Fibroblast of villous mesenchyme (primary cell): ENCODE data around the gene TMEM121B. TPM values are rescaled to one million over a fixed set of nuclear protein-coding genes. Genes with fewer than 3 reads are reported as not detected.

Experiments
- DNase-seq: peaks from one replicate; pipeline ENCODE4 v3.0.0-alpha.2; 2010; ENCODE audit warnings: low read depth
- H3K4me3 ChIP-seq: 2 replicates; pipeline ENCODE4 v1.5.1; 2011; ENCODE audit warnings: low read depth, mild to moderate bottlenecking, low read length
- total RNA-seq: library from RNA; depleted of rRNA; stranded (reverse); fragments of >200 nt; gene quantifications from 2 replicates; pipeline ENCODE4 v1.2.3, GENCODE V29; 2012
- TF ChIP-seq, protein P1 (sequence below): IDR thresholded peaks from 2 replicates; pipeline ENCODE4 v1.5.1; 2012; ENCODE audit warnings: low read depth, mild to moderate bottlenecking, low read length; ENCODE audit not compliant: insufficient read depth

Gene TMEM121B
- total RNA-seq, 1 donor, result under 0.01 TPM

DNA sequence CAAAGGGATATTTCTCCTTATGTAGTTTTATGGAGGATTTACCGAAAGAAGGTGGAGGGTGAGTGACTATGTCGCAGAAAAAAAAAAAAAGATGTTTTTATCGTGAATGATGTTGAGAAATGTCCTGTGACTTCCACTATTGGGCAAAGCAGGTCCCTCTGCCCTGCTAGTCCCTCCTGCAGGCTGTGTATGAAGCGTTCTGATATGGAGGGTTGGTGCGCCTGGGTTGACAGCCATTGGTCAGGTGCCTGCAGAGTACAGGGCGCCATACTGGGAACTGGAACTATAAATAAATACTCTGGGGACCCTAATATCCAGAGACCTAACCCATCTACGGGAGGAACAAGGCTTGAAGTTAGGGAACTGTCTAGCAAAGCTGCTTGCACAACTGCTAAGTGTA is 34.9 kb downstream of the TMEM121B start:
- TF ChIP-seq, protein P1, sequence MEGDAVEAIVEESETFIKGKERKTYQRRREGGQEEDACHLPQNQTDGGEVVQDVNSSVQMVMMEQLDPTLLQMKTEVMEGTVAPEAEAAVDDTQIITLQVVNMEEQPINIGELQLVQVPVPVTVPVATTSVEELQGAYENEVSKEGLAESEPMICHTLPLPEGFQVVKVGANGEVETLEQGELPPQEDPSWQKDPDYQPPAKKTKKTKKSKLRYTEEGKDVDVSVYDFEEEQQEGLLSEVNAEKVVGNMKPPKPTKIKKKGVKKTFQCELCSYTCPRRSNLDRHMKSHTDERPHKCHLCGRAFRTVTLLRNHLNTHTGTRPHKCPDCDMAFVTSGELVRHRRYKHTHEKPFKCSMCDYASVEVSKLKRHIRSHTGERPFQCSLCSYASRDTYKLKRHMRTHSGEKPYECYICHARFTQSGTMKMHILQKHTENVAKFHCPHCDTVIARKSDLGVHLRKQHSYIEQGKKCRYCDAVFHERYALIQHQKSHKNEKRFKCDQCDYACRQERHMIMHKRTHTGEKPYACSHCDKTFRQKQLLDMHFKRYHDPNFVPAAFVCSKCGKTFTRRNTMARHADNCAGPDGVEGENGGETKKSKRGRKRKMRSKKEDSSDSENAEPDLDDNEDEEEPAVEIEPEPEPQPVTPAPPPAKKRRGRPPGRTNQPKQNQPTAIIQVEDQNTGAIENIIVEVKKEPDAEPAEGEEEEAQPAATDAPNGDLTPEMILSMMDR, result no peak
- DNase-seq, result no peak
- peak overlapping the region; percentile 86 for H3K4me3 ChIP-seq

DNA sequence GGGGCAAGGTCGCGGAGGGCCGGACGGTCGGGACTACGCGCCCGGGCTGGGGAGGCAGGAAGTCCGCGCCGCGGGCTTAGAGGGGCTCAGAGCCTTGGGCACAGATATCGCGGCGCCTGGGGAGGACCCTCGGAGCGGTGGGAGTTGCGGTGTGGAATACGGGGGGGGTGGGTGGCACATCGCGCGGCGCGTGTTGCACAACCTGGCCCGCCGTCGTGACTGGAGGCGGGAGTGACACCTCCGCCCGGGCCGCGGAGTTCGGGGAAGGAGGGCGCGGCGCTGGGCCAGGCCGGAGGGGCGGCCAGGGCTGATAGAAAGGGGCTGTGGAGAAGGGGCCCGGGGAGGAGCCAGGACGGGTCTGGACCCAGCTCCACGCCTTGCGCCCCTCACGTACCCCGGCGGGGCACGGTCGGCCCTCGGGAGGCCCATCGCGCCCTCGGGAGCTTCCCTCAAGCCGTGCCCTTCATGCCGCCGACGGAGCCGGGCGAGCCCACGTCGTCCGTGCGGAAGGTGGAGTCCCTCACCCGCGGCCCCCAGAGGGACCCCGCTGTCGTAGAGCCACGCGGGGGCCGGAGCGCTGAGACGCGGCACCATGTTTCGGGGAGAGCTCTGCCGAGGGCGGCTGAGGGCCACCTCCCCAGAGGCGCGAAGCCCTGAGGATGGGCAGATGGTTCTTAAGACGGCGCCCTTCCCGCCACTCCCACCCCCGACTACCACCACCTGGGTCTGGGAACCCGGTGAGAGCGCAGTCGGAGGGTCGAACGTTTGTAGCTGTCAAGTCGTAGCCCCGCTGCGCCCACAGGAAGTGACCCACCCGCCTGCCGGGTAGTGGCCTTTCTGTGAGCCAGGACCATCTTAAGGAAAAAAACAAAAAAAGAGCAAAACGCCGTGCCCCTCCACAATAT is 35.6 kb downstream of the TMEM121B start:
- H3K4me3 ChIP-seq, result peak overlapping the region; percentile 86
- no peak for DNase-seq
- TF ChIP-seq, protein P1, result no peak

DNA sequence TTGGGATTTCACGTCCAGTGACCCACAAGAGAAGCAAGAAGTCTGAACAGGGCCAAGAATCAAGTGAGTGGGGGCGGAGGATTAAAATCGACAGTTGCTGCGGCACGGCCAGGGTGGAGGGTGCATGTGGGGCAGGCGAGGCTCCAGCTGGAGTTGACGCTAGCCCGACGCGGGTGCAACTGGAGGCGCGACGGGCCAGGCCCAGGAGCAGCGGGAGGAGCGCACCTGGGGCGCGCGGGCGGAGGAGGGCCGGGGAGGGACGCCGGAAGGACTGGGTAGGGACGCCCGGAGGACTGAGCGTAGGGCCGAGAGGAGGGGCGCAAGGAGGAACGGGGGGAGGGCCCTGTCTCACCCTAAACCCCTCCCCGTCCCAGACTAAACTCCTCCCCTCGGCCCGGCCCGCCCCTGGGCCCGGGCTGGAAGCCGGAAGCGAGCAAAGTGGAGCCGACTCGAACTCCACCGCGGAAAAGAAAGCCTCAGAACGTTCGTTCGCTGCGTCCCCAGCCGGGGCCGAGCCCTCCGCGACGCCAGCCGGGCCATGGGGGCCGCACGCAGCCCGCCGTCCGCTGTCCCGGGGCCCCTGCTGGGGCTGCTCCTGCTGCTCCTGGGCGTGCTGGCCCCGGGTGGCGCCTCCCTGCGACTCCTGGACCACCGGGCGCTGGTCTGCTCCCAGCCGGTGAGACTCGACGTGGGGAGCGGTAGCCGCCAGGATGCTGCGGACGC is 36.4 kb downstream of the TMEM121B start, which contains the start of gene IL17RA:
IL17RA (plus strand) TSS at position 447 of the 723 bp plus-strand sequence; CDS start at position 539, 92 bp downstream.
- peak; percentile 89 for DNase-seq
- H3K4me3 ChIP-seq, result peak within 1 kb of the TSS; percentile 86
- TF ChIP-seq, protein P1, result no peak

DNA sequence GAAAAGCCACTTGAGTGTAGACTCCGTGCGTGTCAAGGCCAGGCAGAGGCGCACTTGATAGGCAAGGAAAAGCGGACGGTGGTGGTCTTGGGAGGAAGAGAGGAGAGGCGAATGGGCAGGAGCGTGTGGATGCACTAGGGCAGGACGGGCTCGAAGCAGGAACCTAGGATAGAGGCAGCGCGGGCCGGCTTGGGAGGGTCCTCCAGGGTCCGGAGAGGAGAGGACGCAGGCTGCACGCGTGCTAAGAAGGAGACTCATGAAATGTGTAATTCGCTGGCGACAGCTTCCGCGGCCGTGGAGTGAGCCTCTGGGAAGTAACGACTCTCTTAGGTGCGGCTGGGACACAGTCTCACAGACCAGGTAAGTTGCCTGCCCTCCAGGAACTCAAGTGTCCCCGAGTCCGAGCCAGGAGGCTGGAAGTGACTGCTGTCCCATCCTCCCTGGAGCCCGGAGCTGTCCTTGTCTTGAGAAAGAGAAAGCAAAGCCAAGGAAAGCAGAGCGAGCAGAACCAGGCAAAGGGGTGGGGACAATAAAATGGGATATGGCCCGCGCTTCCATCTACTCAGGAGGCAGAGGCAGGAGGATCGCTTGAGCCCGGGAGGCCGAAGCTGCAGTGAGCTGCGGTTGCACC is 37.2 kb downstream of the TMEM121B start:
- TF ChIP-seq, protein P1, result no peak
- H3K4me3 ChIP-seq, result peak overlapping the region; percentile 86
- DNase-seq, result no peak

DNA sequence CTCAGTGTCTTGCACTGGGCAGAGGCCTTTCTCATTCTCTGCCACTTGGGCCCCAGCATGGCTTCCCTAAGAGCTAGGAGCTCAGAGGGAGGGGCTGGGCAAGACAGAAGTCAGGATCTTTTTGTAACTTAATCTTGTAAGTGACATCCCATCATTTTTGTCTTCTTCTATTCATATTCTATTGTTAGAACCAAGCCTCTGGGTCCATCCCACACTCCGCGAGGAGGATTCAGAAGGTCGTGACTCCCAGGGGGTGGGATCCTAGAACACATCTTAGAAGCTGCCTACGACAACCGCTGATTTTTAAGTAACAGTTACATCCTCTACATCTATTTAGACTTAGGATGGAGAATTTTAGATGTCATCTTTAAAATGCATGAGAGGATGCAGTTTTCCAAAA is 37.9 kb downstream of the TMEM121B start:
- no peak for DNase-seq
- TF ChIP-seq, protein P1, result no peak
- H3K4me3 ChIP-seq, result no peak overlapping the region

DNA sequence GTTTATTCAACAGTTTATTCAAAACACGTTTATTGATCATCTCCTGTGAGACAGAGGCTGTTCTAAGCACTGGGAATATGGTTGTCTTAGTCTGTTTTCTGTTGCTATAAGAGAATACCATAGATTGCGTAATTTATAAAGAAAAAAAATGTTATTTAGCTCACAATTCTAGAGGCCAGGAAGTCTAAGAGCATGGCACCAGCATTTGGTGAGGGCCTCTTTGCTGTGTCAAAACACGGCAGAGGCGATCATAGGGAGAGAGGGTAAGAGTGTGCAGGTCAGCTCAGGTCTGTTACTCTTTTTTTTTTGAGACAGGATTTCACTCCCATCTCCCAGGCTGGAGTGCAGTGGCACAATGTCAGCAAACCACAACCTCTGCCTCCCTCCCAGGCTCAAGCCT is 41.6 kb downstream of the TMEM121B start:
- DNase-seq, result no peak
- no peak overlapping the region for H3K4me3 ChIP-seq
- TF ChIP-seq, protein P1, result no peak
